GM12878 (cell line): Measurements from ENCODE around the gene EVX2. TPM values are rescaled to one million over a fixed set of nuclear protein-coding genes. Genes with fewer than 3 reads are reported as not detected.

Experiments
- FOXM1 ChIP-seq: IDR thresholded peaks from 2 replicates; pipeline ENCODE4 v1.6.1; 2012; ENCODE audit warnings: low read depth, mild to moderate bottlenecking, inconsistent platforms, low read length, moderate library complexity
- HDAC6 ChIP-seq: fragments of 200-600 bp; sonication (generic); IDR thresholded peaks from one replicate; pipeline ENCODE4 v1.8.0; 2017; ENCODE audit warnings: antibody characterized with exemption; ENCODE audit not compliant: unreplicated experiment
- HSF1 ChIP-seq: fragments of 150-350 bp; IDR thresholded peaks from 2 replicates; pipeline ENCODE4 v1.6.1; 2014; ENCODE audit warnings: mild to moderate bottlenecking, low read depth, low read length
- MEF2B ChIP-seq: fragments of 450-650 bp; IDR thresholded peaks from 2 replicates; pipeline ENCODE4 v1.6.1; 2018; ENCODE audit warnings: mild to moderate bottlenecking, moderate library complexity; ENCODE audit not compliant: partially characterized antibody, poor library complexity, severe bottlenecking
- MYB ChIP-seq: fragments of 150-350 bp; IDR thresholded peaks from 2 replicates; pipeline ENCODE4 v1.6.1; 2014; ENCODE audit warnings: mild to moderate bottlenecking, low read depth, low read length, borderline replicate concordance
- MYC ChIP-seq: IDR thresholded peaks from 2 replicates; pipeline ENCODE4 v1.6.1; 2011; ENCODE audit warnings: mild to moderate bottlenecking, low read length, moderate library complexity, inconsistent platforms; ENCODE audit not compliant: insufficient read depth, insufficient replicate concordance, insufficient read length, severe bottlenecking
- SIN3A ChIP-seq: IDR thresholded peaks from 2 replicates; pipeline ENCODE4 v1.6.1; 2012; ENCODE audit warnings: low read depth, low read length, improper control_type of control experiment
- ZBTB33 ChIP-seq: fragments of 450-650 bp; IDR thresholded peaks from 2 replicates; pipeline ENCODE4 v1.6.1; 2017; ENCODE audit warnings: mild to moderate bottlenecking
- ZNF592 ChIP-seq: fragments of 450-650 bp; IDR thresholded peaks from 2 replicates; pipeline ENCODE4 v1.6.1; 2017; ENCODE audit warnings: mild to moderate bottlenecking, moderate library complexity
- polyA plus RNA-seq, 11 experiments: library from polyadenylated mRNA; depleted of rRNA in 4 of 11; unstranded in 6 of 11; stranded (reverse) in 5 of 11; fragments of >200 nt; fragmentation: Nextera tagmentation in 4 of 11; fragmentation: Illumina TruSeq in 1 of 11; extraction: Ambion mirVana in 4 of 11; extraction: Trizol in 1 of 11; gene quantifications; 1 replicate in 1 of 11; 2 replicates in 10 of 11; pipeline versions ENCODE4 v1.2.1 to v1.2.3, GENCODE V29; 2011 to 2016; ENCODE audit warnings: inconsistent platforms in 2 of 11, missing spikeins in 2 of 11, low read depth in 1 of 11
- total RNA-seq, 4 experiments: library from RNA; depleted of rRNA in 3 of 4; stranded (reverse); fragments of >200 nt in 3 of 4; fragmentation: Illumina TruSeq in 1 of 4; extraction: Trizol in 1 of 4; gene quantifications; 2 replicates each; pipeline versions ENCODE4 v1.2.1 to v1.2.3, GENCODE V29; 2013 to 2021

The EVX2 gene
- total and polyA plus RNA-seq, 10 of the 15 experiments (the other 5 are each of a cell fraction or from before 2014, with no cell fraction given): not detected

GRCh38 chr2:176124110-176124946 is 40.6 kb upstream of the EVX2 start (continued):
- TF ChIP-seq HDAC6 (no peak), ZNF592 (no peak), MEF2B (no peak), HSF1 (no peak), SIN3A (no peak), ZBTB33 (no peak), MYC (no peak), MYB (no peak), FOXM1 (no peak)
- TF ChIP-seq, all 136 proteins: peak for 0
